ENCODE data around the gene RGS14.

DNA sequence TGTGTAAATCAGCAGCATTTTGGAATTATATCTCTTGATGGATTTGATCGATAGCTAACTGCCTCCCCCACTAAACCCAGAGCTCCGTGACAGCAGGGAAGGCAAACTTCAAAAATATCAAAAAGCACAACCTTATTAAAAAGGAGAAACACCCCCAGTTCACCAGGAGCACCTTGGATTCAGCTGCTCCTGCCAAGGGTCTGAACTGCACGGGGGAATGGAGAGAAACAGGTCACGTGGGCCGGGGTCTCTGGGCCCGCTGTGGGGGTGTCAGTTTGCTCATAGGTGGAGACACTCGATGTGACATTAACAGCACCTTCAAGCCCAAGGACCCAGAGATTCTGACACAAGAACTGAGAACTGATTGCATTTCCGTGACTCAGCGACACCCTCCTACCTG, 25.5 kb downstream of the RGS14 start:
- TF ChIP-seq POLR2A (IDR thresholded peaks at IDR 0.05; ENCODE audit: low read depth, low read length) = no peak
- TF ChIP-seq EZH2 (IDR thresholded peaks at IDR 0.05; ENCODE audit: borderline replicate concordance, low read depth, low read length, severe bottlenecking) = no peak
- TF ChIP-seq, protein P1, sequence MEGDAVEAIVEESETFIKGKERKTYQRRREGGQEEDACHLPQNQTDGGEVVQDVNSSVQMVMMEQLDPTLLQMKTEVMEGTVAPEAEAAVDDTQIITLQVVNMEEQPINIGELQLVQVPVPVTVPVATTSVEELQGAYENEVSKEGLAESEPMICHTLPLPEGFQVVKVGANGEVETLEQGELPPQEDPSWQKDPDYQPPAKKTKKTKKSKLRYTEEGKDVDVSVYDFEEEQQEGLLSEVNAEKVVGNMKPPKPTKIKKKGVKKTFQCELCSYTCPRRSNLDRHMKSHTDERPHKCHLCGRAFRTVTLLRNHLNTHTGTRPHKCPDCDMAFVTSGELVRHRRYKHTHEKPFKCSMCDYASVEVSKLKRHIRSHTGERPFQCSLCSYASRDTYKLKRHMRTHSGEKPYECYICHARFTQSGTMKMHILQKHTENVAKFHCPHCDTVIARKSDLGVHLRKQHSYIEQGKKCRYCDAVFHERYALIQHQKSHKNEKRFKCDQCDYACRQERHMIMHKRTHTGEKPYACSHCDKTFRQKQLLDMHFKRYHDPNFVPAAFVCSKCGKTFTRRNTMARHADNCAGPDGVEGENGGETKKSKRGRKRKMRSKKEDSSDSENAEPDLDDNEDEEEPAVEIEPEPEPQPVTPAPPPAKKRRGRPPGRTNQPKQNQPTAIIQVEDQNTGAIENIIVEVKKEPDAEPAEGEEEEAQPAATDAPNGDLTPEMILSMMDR (IDR thresholded peaks at IDR 0.05; ENCODE audit: extremely low read depth in 1 of 2, insufficient read depth in 1 of 2, low read depth in 1 of 2, low read length in 2 of 2) = no peak
- TF ChIP-seq POLR2AphosphoS5 (IDR thresholded peaks at IDR 0.05; ENCODE audit: insufficient read depth, low read depth, low read length) = no peak
